ENCODE results near the gene SFTPB. TPM values are rescaled to one million over a fixed set of nuclear protein-coding genes. Genes with fewer than 3 reads are reported as not detected.
"Not testable (repeated sequence)": the region's sequence is repeated elsewhere in the genome, so short reads cannot be mapped to it uniquely, and the experiment has no call there.

SFTPB gene
- not detected for total RNA-seq
- long read RNA-seq, partial matches to known transcripts: 0 of 1 reads
- long read RNA-seq, other reads (novel, unspliced or antisense): 1 of 1 reads

- DNase-seq (ENCODE audit: low spot score): peak; percentile 62
Measured at GRCh38 chr2:85668009-85668856, at the start of gene SFTPB. Gene SFTPB, minus strand, starts transcription at chr2:85668199. Its CDS starts 16 bp downstream, at chr2:85668183.

- DNase-seq (ENCODE audit: low spot score): no peak
Measured at GRCh38 chr2:85717308-85718008, 49.5 kb upstream of the SFTPB start.

GRCh38 chr2:85716346-85716914 is 48.4 kb upstream of the SFTPB start:
- DNase-seq (ENCODE audit: low spot score): no peak

- no peak for DNase-seq (ENCODE audit: low spot score)
Measured at GRCh38 chr2:85714841-85715240, 46.8 kb upstream of the SFTPB start.

GRCh38 chr2:85714421-85714820 is 46.4 kb upstream of the SFTPB start:
- DNase-seq (ENCODE audit: low spot score): not testable (repeated sequence)

GRCh38 chr2:85713836-85714235 is 45.8 kb upstream of the SFTPB start:
- no peak for DNase-seq (ENCODE audit: low spot score)

- no peak for DNase-seq (ENCODE audit: low spot score)
Measured at GRCh38 chr2:85712849-85713612, 45.0 kb upstream of the SFTPB start.

- DNase-seq (ENCODE audit: low spot score): no peak
Measured at GRCh38 chr2:85712336-85712735, 44.3 kb upstream of the SFTPB start.

- DNase-seq (ENCODE audit: low spot score): no peak
Measured at GRCh38 chr2:85711578-85712060, 43.6 kb upstream of the SFTPB start.

GRCh38 chr2:85710687-85711577 is 42.9 kb upstream of the SFTPB start:
- DNase-seq (ENCODE audit: low spot score): no peak

- DNase-seq (ENCODE audit: low spot score): no peak
Measured at GRCh38 chr2:85709401-85709811, 41.4 kb upstream of the SFTPB start.

- no peak for DNase-seq (ENCODE audit: low spot score)
Measured at GRCh38 chr2:85708641-85709040, 40.6 kb upstream of the SFTPB start.

GRCh38 chr2:85707304-85707703 is 39.3 kb upstream of the SFTPB start:
- DNase-seq (ENCODE audit: low spot score): no peak

- DNase-seq (ENCODE audit: low spot score): no peak
Measured at GRCh38 chr2:85706599-85707296, 38.7 kb upstream of the SFTPB start.

GRCh38 chr2:85706063-85706462 is 38.1 kb upstream of the SFTPB start:
- DNase-seq (ENCODE audit: low spot score): no peak

- DNase-seq (ENCODE audit: low spot score): no peak
Measured at GRCh38 chr2:85705680-85706039, 37.7 kb upstream of the SFTPB start.

- DNase-seq (ENCODE audit: low spot score): no peak
Measured at GRCh38 chr2:85704800-85705679, 37.0 kb upstream of the SFTPB start.

GRCh38 chr2:85704038-85704437 is 36.0 kb upstream of the SFTPB start:
- DNase-seq (ENCODE audit: low spot score): no peak
